Posterior cingulate gyrus (tissue), 11 donors: ENCODE data around the gene GPR142.
"Not testable (repeated sequence)": the region's sequence is repeated elsewhere in the genome, so short reads cannot be mapped to it uniquely, and the experiment has no call there.

ENCODE experiments used
- DNase-seq, 10 donors: peaks; one replicate each; pipeline versions ENCODE4 v3.0.0 to v3.0.0-alpha.2; 2020 to 2021; ENCODE audit warnings: mixed read lengths in 3 of 10
- intact Hi-C: fragments of 100-400 bp; cut with DNase I; formaldehyde crosslinking; loops from one replicate; pipeline ENCODE4 v1.15.1; 2023

The GPR142 gene

GRCh38 chr17:74389937-74390679, 22.8 kb downstream of the GPR142 start:
- intact Hi-C loops: no loop called here
- no peak for DNase-seq

- peak in 1 of 10 donors; percentile 48 for DNase-seq
- intact Hi-C loops: no loop called here
Measured at GRCh38 chr17:74390680-74391653, 23.7 kb downstream of the GPR142 start.

GRCh38 chr17:74391771-74392170, 24.5 kb downstream of the GPR142 start:
- DNase-seq: peak in 1 of 10 donors; percentile 51
- intact Hi-C loops: no loop called here

GRCh38 chr17:74392848-74393247, 25.5 kb downstream of the GPR142 start:
- no peak for DNase-seq

GRCh38 chr17:74393346-74393942, 26.1 kb downstream of the GPR142 start:
- intact Hi-C loops: no loop called here
- peak in 7 of 10 donors; percentile 42 to 93 (median 78) for DNase-seq

More at GRCh38 chr17:74392848-74393247, 25.5 kb downstream of the GPR142 start:
- intact Hi-C loops: no loop called here

DNA sequence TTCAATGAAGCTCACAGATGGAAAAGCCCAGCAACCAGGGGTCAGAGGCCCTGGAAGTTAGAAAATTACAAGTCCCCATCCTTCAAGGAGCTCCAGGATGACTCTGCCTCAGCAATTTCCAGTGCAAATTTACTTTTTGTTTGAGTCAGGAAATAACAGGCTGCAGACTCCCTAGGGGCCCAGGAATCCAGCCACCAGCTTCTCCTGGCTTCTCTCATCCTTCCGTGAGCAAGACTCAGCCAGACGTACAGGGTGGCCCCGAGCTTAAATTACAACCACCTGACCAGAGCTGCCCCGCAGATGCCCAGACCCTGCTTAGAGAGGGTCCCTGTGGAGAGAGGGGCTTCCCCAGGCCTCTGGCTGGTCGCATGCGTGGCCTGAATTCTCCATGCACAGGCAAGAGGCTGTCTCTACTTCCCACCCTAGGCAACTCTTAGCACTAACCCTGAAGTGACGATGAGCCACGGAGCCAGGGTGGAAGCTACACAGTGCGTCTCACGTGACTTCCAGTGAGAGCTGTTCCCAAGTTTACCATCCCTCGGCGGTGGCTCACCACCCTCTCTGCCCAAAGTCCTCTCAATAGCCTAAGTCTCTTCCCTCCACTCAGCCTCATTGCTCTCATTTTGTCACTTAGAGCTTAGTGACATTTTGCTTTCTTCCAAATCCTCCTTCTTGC, 27.1 kb downstream of the GPR142 start:
- intact Hi-C loops: no loop called here
- peak in 1 of 10 donors; percentile 63 for DNase-seq

- intact Hi-C loops: no loop called here
- DNase-seq: peak in 1 of 10 donors; percentile 66
Measured at GRCh38 chr17:74394977-74395376, 27.7 kb downstream of the GPR142 start.

DNA sequence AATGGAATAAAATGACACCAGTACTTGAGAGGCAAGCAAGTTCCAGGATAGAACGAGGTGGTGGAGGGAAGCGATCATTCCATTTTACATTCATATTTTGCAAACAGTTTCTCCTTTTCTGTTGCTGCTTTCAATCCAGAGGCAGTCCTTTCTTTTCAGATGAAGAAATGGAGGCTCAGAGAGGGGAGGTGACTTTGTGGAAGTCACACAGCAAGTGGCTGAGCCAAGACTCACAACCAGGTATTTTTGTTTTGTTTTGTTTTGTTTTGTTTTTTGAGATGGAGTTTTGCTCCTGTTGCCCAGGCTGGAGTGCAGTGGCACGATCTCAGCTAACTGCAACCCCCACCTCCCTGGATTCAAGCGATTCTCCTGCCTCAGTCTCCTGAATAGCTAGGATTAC, 29.3 kb downstream of the GPR142 start:
- DNase-seq: peak in 1 of 10 donors; percentile 5
- intact Hi-C loops: no loop called here

DNA sequence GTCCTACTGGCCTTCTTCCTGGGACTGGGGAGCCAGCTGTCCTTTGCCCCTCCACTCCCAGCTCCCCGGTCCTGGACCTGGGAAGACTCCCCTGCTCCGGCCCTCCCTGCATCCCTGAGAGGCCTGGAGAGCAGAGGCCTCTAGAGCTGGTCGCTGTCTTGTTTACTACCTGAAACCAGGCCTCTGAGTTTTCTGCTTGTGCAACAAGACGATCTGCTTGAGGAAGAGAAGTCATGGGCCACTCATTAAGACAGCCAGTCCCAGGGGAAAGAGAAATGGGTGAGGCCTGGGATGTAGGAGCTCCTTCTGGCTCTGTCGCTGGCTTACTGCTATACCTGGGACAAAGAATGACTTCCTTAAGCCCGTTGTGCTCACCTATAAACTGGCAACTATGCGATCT, 34.7 kb downstream of the GPR142 start:
- intact Hi-C loops: no loop called here
- peak in 1 of 10 donors; percentile 50 for DNase-seq

DNA sequence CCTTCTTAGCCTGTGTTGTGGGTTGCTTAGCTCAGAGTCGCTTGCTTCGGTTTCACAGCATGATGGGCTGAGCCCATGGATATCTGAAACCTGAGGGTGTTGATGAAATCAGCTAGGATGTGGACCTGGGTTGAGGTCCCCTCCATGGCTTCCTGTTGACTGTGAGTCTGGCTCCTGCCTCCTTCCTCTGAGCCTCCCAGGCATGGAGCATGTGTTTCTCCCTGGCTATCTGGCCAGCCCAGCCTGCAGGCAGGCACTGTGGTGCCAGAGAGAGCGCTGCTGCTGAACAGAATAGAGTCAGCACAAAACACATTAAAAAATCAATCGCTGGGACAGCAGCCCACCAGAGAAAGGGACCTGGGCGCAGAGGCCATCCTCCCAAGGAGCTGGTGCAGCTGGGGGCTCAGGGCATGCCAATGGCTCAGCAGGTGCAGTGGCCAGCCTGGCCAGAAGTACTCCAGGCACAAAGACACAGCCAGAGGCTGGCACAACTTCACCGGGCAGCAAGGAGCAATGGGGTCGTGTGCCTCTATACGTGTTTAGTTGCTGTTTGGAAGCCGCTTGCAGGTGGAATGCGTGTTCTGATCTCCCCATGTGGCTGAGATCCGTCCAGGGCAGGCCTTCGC, 36.3 kb downstream of the GPR142 start:
- intact Hi-C loops: no loop called here
- peak in 1 of 10 donors; percentile 53 for DNase-seq

- intact Hi-C loops: no loop called here
- no peak for DNase-seq
Measured at GRCh38 chr17:74404218-74404617, 36.9 kb downstream of the GPR142 start.

GRCh38 chr17:74404789-74405188, 37.5 kb downstream of the GPR142 start:
- intact Hi-C loops: no loop called here
- peak in 1 of 10 donors; percentile 43 for DNase-seq

GRCh38 chr17:74405311-74405710, 38.0 kb downstream of the GPR142 start:
- intact Hi-C loops: not testable (repeated sequence)
- DNase-seq: peak in 1 of 10 donors; percentile 11

DNA sequence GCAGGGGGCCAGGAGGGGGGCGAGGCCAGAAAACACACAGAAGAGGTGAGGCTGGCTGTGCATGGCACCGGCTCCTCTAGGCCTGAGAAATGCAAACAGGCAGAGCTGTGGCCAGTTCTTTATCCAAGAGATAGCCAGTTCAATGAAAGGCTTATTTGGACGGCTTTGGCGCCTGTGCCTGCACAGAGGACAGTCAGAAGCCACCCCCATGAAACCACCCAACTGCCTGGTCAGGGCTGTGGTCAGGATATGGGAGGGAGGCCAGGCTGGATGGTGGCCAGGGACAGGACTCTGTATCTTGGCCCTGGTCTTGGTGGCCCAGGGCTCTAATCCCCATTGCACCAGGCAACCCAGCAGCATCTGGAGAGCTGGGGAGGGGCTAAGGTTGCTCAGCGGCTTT, 40.1 kb downstream of the GPR142 start:
- intact Hi-C loops: no loop called here
- peak in 1 of 10 donors; percentile 56 for DNase-seq

- peak in 1 of 10 donors; percentile 43 for DNase-seq
- intact Hi-C loops: no loop called here
Measured at GRCh38 chr17:74408262-74408661, 41.0 kb downstream of the GPR142 start.

GRCh38 chr17:74408815-74409214, 41.5 kb downstream of the GPR142 start:
- peak in 1 of 10 donors; percentile 33 for DNase-seq
- intact Hi-C loops: no loop called here

GRCh38 chr17:74410001-74410443, 42.7 kb downstream of the GPR142 start:
- intact Hi-C loops: no loop called here
- peak in 1 of 10 donors; percentile 1 for DNase-seq

DNA sequence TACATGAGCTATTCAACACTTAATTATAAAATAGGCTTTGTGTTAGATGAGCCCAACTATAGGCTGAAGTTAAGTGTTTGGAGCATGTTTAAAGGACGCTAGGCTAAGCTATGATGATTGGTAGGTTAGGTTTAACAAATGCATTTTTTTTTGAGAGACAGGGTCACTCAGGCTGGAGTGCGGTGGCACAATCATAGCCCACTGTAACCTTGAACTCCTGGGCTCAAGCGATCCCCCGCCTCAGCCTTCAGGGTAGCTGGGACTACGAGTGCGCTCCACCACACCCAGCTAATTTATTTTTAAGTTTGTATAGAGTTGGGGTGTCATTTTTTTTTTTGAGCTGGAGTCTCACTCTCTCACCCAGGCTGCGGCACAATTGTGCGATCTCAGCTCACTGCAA, 45.3 kb downstream of the GPR142 start:
- intact Hi-C loops: no loop called here
- peak in 1 of 10 donors; percentile 43 for DNase-seq

GRCh38 chr17:74413491-74413890, 46.2 kb downstream of the GPR142 start:
- intact Hi-C loops: no loop called here
- DNase-seq: peak in 2 of 10 donors; percentile 38 to 67

DNA sequence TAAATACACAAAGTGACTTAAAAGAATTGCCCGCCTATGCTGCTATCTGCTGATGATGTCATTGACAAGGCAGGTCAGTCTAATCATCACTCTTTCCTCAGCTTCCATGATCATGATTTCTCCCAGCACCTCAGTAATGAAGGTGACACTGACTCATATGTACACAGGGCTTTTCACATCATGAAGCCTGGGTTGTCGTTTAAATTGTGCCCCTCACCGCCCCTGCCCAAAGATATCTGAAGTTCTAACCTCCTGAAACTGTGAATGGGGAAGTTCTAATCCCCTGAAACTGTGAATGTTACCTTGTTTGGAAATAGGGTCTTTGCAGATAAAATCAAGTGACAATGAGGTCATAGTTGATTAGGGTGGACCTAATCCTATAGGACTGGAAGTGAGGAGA, 47.2 kb downstream of the GPR142 start:
- DNase-seq: no peak
- intact Hi-C loops: no loop called here
